Skeletal muscle tissue (tissue), 4 donors: ENCODE data around the gene SDHC. TPM values are rescaled to one million over a fixed set of nuclear protein-coding genes. Genes with fewer than 3 reads are reported as not detected.
"Not testable (repeated sequence)": the region's sequence is repeated elsewhere in the genome, so short reads cannot be mapped to it uniquely, and the experiment has no call there.

Experiments
- H3K27ac ChIP-seq: one replicate; pipeline ENCODE4 v1.7.0; 2013; ENCODE audit warnings: mild to moderate bottlenecking, low read depth, low read length, inconsistent platforms
- H3K27me3 ChIP-seq, 3 donors: one replicate each; pipeline ENCODE4 v1.7.0; 2013; ENCODE audit warnings: low read length in 3 of 3; ENCODE audit not compliant: control insufficient read depth in 3 of 3, insufficient read depth in 3 of 3
- H3K36me3 ChIP-seq, 3 donors: one replicate each; pipeline ENCODE4 v1.7.0; 2013; ENCODE audit warnings: low read length in 3 of 3; ENCODE audit not compliant: control insufficient read depth in 3 of 3, insufficient read depth in 3 of 3
- H3K4me1 ChIP-seq, 3 donors: one replicate each; pipeline ENCODE4 v1.7.0; 2013; ENCODE audit warnings: low read length in 3 of 3, mild to moderate bottlenecking in 3 of 3; ENCODE audit not compliant: control insufficient read depth in 3 of 3, insufficient read depth in 3 of 3
- H3K4me3 ChIP-seq, 3 donors: one replicate each; pipeline ENCODE4 v1.7.0; 2013; ENCODE audit warnings: low read length in 3 of 3
- H3K9ac ChIP-seq, 3 donors: one replicate each; pipeline ENCODE4 v1.7.0; 2013; ENCODE audit warnings: low read length in 3 of 3, mild to moderate bottlenecking in 3 of 3, moderate library complexity in 2 of 3, low read depth in 1 of 3
- H3K9me3 ChIP-seq, 3 donors: one replicate each; pipeline ENCODE4 v1.7.0; 2013; ENCODE audit warnings: low read length in 3 of 3; ENCODE audit not compliant: control insufficient read depth in 3 of 3
- total RNA-seq: library from RNA; depleted of rRNA; stranded (reverse); fragments of >200 nt; gene quantifications from one replicate; pipeline ENCODE4 v1.2.3, GENCODE V29; 2014
- donor health status: Osteomylitis.

SDHC gene
- total RNA-seq, 1 donor from 2014 or later, result 18.3 TPM

- H3K9me3 ChIP-seq, result no peaks in the 10 kb centered on the region
- H3K36me3 ChIP-seq, result no peaks in the 10 kb centered on the region
- peaks cover 0 to 8% (median 0%) of the 10 kb centered on the region in 3 donors for H3K27me3 ChIP-seq
- H3K27ac ChIP-seq, result no peak overlapping the region
- H3K4me1 ChIP-seq, result peaks cover 6 to 12% (median 10%) of the 10 kb centered on the region in 3 donors
- no peak overlapping the region for H3K9ac ChIP-seq
- no peak overlapping the region for H3K4me3 ChIP-seq
Measured at GRCh38 chr1:161307892-161308638, 6.1 kb upstream of the SDHC start.

GRCh38 chr1:161309868-161310267 lies 4.3 kb upstream of the SDHC start, which contains the start of gene MPZ:
Gene MPZ, minus strand, starts transcription at chr1:161309968. Its CDS starts 63 bp downstream, at chr1:161309905.
- Histone ChIP-seq H3K4me3 (no peak within 1 kb of the TSS), H3K27me3 (peaks cover 0 to 8% (median 0%) of the 10 kb centered on the region in 3 donors), H3K9ac (no peak within 1 kb of the TSS), H3K4me1 (peaks cover 13 to 17% (median 16%) of the 10 kb centered on the region in 3 donors), H3K27ac (no peak within 1 kb of the TSS), H3K9me3 (no peaks in the 10 kb centered on the region), H3K36me3 (no peaks in the 10 kb centered on the region)

GRCh38 chr1:161311595-161312181 lies 2.5 kb upstream of the SDHC start:
- no peak overlapping the region for H3K9ac ChIP-seq
- no peak overlapping the region for H3K27ac ChIP-seq
- H3K36me3 ChIP-seq, result no peaks in the 10 kb centered on the region
- peaks cover 0 to under 1% (median 0%) of the 10 kb centered on the region in 3 donors for H3K27me3 ChIP-seq
- peaks cover 14 to 21% (median 18%) of the 10 kb centered on the region in 3 donors for H3K4me1 ChIP-seq
- no peak overlapping the region for H3K4me3 ChIP-seq
- no peaks in the 10 kb centered on the region for H3K9me3 ChIP-seq

GRCh38 chr1:161313554-161314200 lies 504 bp upstream of the SDHC start:
- H3K27me3 ChIP-seq, result no peaks in the 10 kb centered on the region
- peak overlapping the region; percentile 98 to 100 (median 99) for H3K4me3 ChIP-seq

GRCh38 chr1:161315841-161316674 lies 1.9 kb downstream of the SDHC start:
- H3K4me3 ChIP-seq, H3K9ac ChIP-seq: not testable (repeated sequence)
- H3K4me1 ChIP-seq, result peaks cover 13 to 21% (median 17%) of the 10 kb centered on the region in 3 donors

More at GRCh38 chr1:161313554-161314200, 504 bp upstream of the SDHC start:
- Histone ChIP-seq H3K27ac (peak overlapping the region; percentile 99), H3K4me1 (peaks cover 13 to 21% (median 17%) of the 10 kb centered on the region in 3 donors), H3K36me3 (no peaks in the 10 kb centered on the region), H3K9me3 (no peaks in the 10 kb centered on the region), H3K9ac (peak overlapping the region; percentile 96 to 100 (median 99))

GRCh38 chr1:161324020-161324419 lies 9.8 kb downstream of the SDHC start:
- Histone ChIP-seq H3K9ac (no peak overlapping the region), H3K27ac (no peak overlapping the region), H3K4me3 (no peak overlapping the region), H3K9me3 (no peaks in the 10 kb centered on the region), H3K4me1 (no peaks in the 10 kb centered on the region), H3K36me3 (peaks cover 20 to 23% (median 21%) of the 10 kb centered on the region in 3 donors), H3K27me3 (no peaks in the 10 kb centered on the region)

More at GRCh38 chr1:161315841-161316674, 1.9 kb downstream of the SDHC start:
- not testable (repeated sequence) for H3K27ac ChIP-seq, H3K27me3 ChIP-seq, H3K9me3 ChIP-seq, H3K36me3 ChIP-seq

GRCh38 chr1:161330346-161330745 lies 16.2 kb downstream of the SDHC start:
- Histone ChIP-seq H3K9ac (no peak overlapping the region), H3K4me1 (no peaks in the 10 kb centered on the region), H3K27ac (no peak overlapping the region), H3K36me3 (peaks cover 44 to 64% (median 64%) of the 10 kb centered on the region in 3 donors), H3K27me3 (no peaks in the 10 kb centered on the region), H3K4me3 (no peak overlapping the region), H3K9me3 (no peaks in the 10 kb centered on the region)

GRCh38 chr1:161333166-161333565 lies 19.0 kb downstream of the SDHC start:
- peaks cover 33 to 60% (median 56%) of the 10 kb centered on the region in 3 donors for H3K36me3 ChIP-seq
- H3K4me1 ChIP-seq, result no peaks in the 10 kb centered on the region
- H3K27me3 ChIP-seq, result no peaks in the 10 kb centered on the region
- no peak overlapping the region for H3K4me3 ChIP-seq
- no peaks in the 10 kb centered on the region for H3K9me3 ChIP-seq
- H3K9ac ChIP-seq, result no peak overlapping the region
- H3K27ac ChIP-seq, result no peak overlapping the region

- no peaks in the 10 kb centered on the region for H3K27me3 ChIP-seq
- H3K4me3 ChIP-seq, result no peak overlapping the region
- no peak overlapping the region for H3K27ac ChIP-seq
- peaks cover 24 to 52% (median 41%) of the 10 kb centered on the region in 3 donors for H3K36me3 ChIP-seq
- no peaks in the 10 kb centered on the region for H3K4me1 ChIP-seq
- no peak overlapping the region for H3K9ac ChIP-seq
- no peaks in the 10 kb centered on the region for H3K9me3 ChIP-seq
Measured at GRCh38 chr1:161335796-161336195, 21.6 kb downstream of the SDHC start.
